ENCODE data around the gene SCAPER. TPM values are rescaled to one million over a fixed set of nuclear protein-coding genes. Genes with fewer than 3 reads are reported as not detected.

Gene SCAPER
- total and polyA plus RNA-seq, 4 donors = 3.3 to 18.0 (median 9.9) TPM

DNA sequence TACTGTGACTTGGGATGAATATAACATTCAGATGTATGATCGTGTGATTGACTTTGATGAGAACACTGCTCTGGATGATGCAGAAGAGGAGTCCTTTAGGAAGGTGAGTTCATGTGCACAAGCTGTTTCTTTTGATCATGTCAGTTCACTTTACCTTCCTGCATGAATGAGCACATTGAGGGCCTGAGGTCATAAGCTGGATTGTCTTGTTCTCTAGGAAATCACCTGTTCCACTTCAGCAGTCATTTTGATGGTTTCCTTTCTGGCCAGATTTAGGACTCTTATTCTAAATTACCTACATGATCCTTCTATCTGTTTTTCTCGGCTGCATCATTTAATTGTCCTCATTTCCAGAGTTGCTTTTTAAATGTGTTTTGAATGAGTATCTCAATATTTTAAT lies 30.5 kb upstream of the SCAPER start:
- no peak for DNase-seq (ENCODE audit: low spot score)
- H3K27ac ChIP-seq (ENCODE audit: low read depth in 1 of 2, low read length in 2 of 2) = no peak overlapping the region
- no peaks in the 10 kb centered on the region for H3K27me3 ChIP-seq (ENCODE audit: control insufficient read depth in 4 of 4, insufficient read depth in 4 of 4, low read length in 3 of 4)
- H3K9me3 ChIP-seq (ENCODE audit: control insufficient read depth in 4 of 4, low read length in 3 of 4) = no peaks in the 10 kb centered on the region
- no peak overlapping the region for H3K4me3 ChIP-seq (ENCODE audit: low read depth in 1 of 3, low read length in 3 of 3)
- TF ChIP-seq, protein P1, sequence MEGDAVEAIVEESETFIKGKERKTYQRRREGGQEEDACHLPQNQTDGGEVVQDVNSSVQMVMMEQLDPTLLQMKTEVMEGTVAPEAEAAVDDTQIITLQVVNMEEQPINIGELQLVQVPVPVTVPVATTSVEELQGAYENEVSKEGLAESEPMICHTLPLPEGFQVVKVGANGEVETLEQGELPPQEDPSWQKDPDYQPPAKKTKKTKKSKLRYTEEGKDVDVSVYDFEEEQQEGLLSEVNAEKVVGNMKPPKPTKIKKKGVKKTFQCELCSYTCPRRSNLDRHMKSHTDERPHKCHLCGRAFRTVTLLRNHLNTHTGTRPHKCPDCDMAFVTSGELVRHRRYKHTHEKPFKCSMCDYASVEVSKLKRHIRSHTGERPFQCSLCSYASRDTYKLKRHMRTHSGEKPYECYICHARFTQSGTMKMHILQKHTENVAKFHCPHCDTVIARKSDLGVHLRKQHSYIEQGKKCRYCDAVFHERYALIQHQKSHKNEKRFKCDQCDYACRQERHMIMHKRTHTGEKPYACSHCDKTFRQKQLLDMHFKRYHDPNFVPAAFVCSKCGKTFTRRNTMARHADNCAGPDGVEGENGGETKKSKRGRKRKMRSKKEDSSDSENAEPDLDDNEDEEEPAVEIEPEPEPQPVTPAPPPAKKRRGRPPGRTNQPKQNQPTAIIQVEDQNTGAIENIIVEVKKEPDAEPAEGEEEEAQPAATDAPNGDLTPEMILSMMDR (IDR thresholded peaks at IDR 0.05; ENCODE audit: low read depth, low read length, missing input control) = no peak
- no peak for TF ChIP-seq EGR1 (IDR thresholded peaks at IDR 0.05; ENCODE audit: low read depth in 2 of 2)
- TF ChIP-seq HNF4A (conservative IDR thresholded peaks at IDR 0.05) = no peak
- no peak for TF ChIP-seq YY1 (IDR thresholded peaks at IDR 0.05)
- TF ChIP-seq, protein P2, sequence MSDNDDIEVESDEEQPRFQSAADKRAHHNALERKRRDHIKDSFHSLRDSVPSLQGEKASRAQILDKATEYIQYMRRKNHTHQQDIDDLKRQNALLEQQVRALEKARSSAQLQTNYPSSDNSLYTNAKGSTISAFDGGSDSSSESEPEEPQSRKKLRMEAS (IDR thresholded peaks at IDR 0.05) = no peak
- no peak for TF ChIP-seq GABPA (IDR thresholded peaks at IDR 0.05 in 1 of 2, conservative IDR thresholded peaks at IDR 0.05 in 1 of 2)
- TF ChIP-seq ZBTB33 (IDR thresholded peaks at IDR 0.05) = no peak
- no peak for TF ChIP-seq ATF3 (IDR thresholded peaks at IDR 0.05)
- TF ChIP-seq FOXA1 (IDR thresholded peaks at IDR 0.05) = no peak
- no peak for TF ChIP-seq REST (IDR thresholded peaks at IDR 0.05)
- no peak for TF ChIP-seq NR2F2 (IDR thresholded peaks at IDR 0.05)
- TF ChIP-seq FOXA2 (IDR thresholded peaks at IDR 0.05) = no peak
- no peak for TF ChIP-seq SP1 (IDR thresholded peaks at IDR 0.05)
- no peak for TF ChIP-seq HNF4G (IDR thresholded peaks at IDR 0.05)
- TF ChIP-seq RXRA (IDR thresholded peaks at IDR 0.05) = no peak
- peaks cover 2 to 17% (median 10%) of the 10 kb centered on the region in 4 donors for H3K4me1 ChIP-seq (ENCODE audit: control insufficient read depth in 4 of 4, insufficient read depth in 4 of 4, low read length in 3 of 4)
- peaks cover 3 to 16% (median 9%) of the 10 kb centered on the region in 4 donors for H3K36me3 ChIP-seq (ENCODE audit: control insufficient read depth in 4 of 4, insufficient read depth in 3 of 4, low read depth in 1 of 4, low read length in 3 of 4)
- H3K9ac ChIP-seq (ENCODE audit: low read depth in 1 of 2, low read length in 2 of 2) = no peak overlapping the region
- 95% methylated on average over 2 of the region's 2 CpGs for WGBS
